ENCODE results near the gene RANGRF. TPM values are rescaled to one million over a fixed set of nuclear protein-coding genes. Genes with fewer than 3 reads are reported as not detected.

The RANGRF gene
- total RNA-seq, 1 donor from 2014 or later = 19.8 TPM

GRCh38 chr17:8267480-8268147, 20.9 kb upstream of the RANGRF start:
- H3K36me3 Mint-ChIP-seq (ENCODE audit: low read depth) = peaks cover 27% of the 10 kb centered on the region
- H3K4me3 Mint-ChIP-seq (ENCODE audit: unreplicated experiment) = no peak overlapping the region
- no peak for DNase-seq (ENCODE audit: low spot score)
- H3K27ac Mint-ChIP-seq (ENCODE audit: unreplicated experiment) = no peak overlapping the region
- H3K4me1 Mint-ChIP-seq (ENCODE audit: low read depth) = no peaks in the 10 kb centered on the region
- no peaks in the 10 kb centered on the region for H3K9me3 Mint-ChIP-seq (ENCODE audit: low read depth)
- TF ChIP-seq CTCF (IDR thresholded peaks at IDR 0.05) = no peak
- no peaks in the 10 kb centered on the region for H3K27me3 Mint-ChIP-seq (ENCODE audit: low read depth)

- Mint-ChIP-seq H3K9me3 (ENCODE audit: low read depth) (no peaks in the 10 kb centered on the region), H3K36me3 (ENCODE audit: low read depth) (peaks cover 20% of the 10 kb centered on the region), H3K27me3 (ENCODE audit: low read depth) (no peaks in the 10 kb centered on the region), H3K4me3 (ENCODE audit: unreplicated experiment) (no peak overlapping the region), H3K27ac (ENCODE audit: unreplicated experiment) (no peak overlapping the region), H3K4me1 (ENCODE audit: low read depth) (no peaks in the 10 kb centered on the region)
- DNase-seq (ENCODE audit: low spot score) = no peak
- TF ChIP-seq CTCF (IDR thresholded peaks at IDR 0.05) = no peak
These were observed 19.7 kb upstream of the RANGRF start for GRCh38 chr17:8268550-8269298.

GRCh38 chr17:8272421-8272820, 16.0 kb upstream of the RANGRF start:
- Mint-ChIP-seq H3K4me1 (ENCODE audit: low read depth) (no peaks in the 10 kb centered on the region), H3K4me3 (ENCODE audit: unreplicated experiment) (no peak overlapping the region), H3K27ac (ENCODE audit: unreplicated experiment) (no peak overlapping the region), H3K36me3 (ENCODE audit: low read depth) (peaks cover 10% of the 10 kb centered on the region), H3K27me3 (ENCODE audit: low read depth) (no peaks in the 10 kb centered on the region), H3K9me3 (ENCODE audit: low read depth) (no peaks in the 10 kb centered on the region)
- TF ChIP-seq CTCF (IDR thresholded peaks at IDR 0.05) = no peak
- no peak for DNase-seq (ENCODE audit: low spot score)

GRCh38 chr17:8273884-8274444, 14.5 kb upstream of the RANGRF start:
- no peaks in the 10 kb centered on the region for H3K4me1 Mint-ChIP-seq (ENCODE audit: low read depth)
- peaks cover 10% of the 10 kb centered on the region for H3K36me3 Mint-ChIP-seq (ENCODE audit: low read depth)
- H3K9me3 Mint-ChIP-seq (ENCODE audit: low read depth) = no peaks in the 10 kb centered on the region
- DNase-seq (ENCODE audit: low spot score) = no peak
- H3K27me3 Mint-ChIP-seq (ENCODE audit: low read depth) = no peaks in the 10 kb centered on the region
- H3K27ac Mint-ChIP-seq (ENCODE audit: unreplicated experiment) = no peak overlapping the region
- no peak for TF ChIP-seq CTCF (IDR thresholded peaks at IDR 0.05)
- H3K4me3 Mint-ChIP-seq (ENCODE audit: unreplicated experiment) = no peak overlapping the region

- H3K4me1 Mint-ChIP-seq (ENCODE audit: low read depth) = no peaks in the 10 kb centered on the region
- no peak for TF ChIP-seq CTCF (IDR thresholded peaks at IDR 0.05)
- peaks cover 7% of the 10 kb centered on the region for H3K36me3 Mint-ChIP-seq (ENCODE audit: low read depth)
- no peaks in the 10 kb centered on the region for H3K27me3 Mint-ChIP-seq (ENCODE audit: low read depth)
- H3K27ac Mint-ChIP-seq (ENCODE audit: unreplicated experiment) = no peak overlapping the region
- H3K4me3 Mint-ChIP-seq (ENCODE audit: unreplicated experiment) = no peak overlapping the region
- no peak for DNase-seq (ENCODE audit: low spot score)
- H3K9me3 Mint-ChIP-seq (ENCODE audit: low read depth) = no peaks in the 10 kb centered on the region
These were observed 13.7 kb upstream of the RANGRF start for GRCh38 chr17:8274816-8275215.
